ENCODE data around the gene PFDN6.
"Not testable (repeated sequence)": the region's sequence is repeated elsewhere in the genome, so short reads cannot be mapped to it uniquely, and the experiment has no call there.

The PFDN6 gene

DNA sequence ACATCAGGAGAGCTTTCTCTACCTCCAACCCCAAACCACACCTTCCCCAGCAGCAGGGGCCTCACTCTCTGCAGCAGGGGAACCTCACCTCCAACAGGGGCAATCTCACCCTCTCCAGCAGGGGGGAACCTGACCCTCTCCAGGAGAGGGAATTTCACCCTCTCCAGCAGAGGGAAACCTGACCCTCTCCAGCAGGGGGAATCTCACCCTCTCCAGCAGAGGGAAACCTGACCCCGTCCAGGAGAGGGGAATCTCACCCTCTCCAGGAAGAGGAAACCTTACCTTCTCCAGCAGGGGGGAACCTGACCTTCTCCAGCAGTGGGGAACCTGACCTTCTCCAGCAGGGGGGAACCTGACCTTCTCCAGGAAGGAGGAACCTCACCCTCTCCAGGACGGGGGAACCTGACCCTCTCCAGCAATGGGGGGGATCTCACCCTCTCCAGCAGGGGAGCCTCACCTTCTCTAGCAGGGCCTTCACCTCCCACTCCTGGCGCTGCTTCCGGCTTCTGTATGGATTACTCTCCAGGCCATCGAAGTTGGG, 9.4 kb upstream of the PFDN6 start:
- Mint-ChIP-seq H3K9me3 (no peaks in the 10 kb centered on the region), H3K36me3 (ENCODE audit: low read depth) (peaks cover 49% of the 10 kb centered on the region), H3K27me3 (no peaks in the 10 kb centered on the region), H3K4me3 (no peak overlapping the region), H3K27ac (peak overlapping the region; percentile 58), H3K4me1 (ENCODE audit: low read depth) (peaks cover 33% of the 10 kb centered on the region)

DNA sequence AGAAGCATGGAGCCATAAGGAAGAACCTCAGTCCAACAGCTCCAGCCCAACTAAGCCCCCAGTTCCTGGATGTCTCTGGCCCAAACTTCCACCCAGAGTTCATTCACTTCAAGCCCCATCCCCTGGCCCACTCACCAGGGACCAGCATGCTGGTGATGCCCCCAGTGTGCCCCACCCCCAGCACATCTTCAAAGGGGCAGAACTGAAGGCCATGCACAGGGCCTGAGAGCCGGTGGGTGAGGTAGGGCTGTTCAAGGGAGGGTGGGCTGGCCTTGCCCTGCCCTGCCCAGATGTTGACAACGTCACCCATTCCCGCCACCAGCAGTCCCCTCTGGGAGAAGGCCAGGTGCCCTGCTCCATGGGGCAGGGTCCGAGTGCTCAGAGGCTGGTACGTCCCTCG, 8.9 kb upstream of the PFDN6 start:
- Mint-ChIP-seq H3K4me3 (no peak overlapping the region), H3K27ac (peak overlapping the region; percentile 58), H3K36me3 (ENCODE audit: low read depth) (peaks cover 44% of the 10 kb centered on the region), H3K9me3 (no peaks in the 10 kb centered on the region), H3K4me1 (ENCODE audit: low read depth) (peaks cover 28% of the 10 kb centered on the region), H3K27me3 (no peaks in the 10 kb centered on the region)

DNA sequence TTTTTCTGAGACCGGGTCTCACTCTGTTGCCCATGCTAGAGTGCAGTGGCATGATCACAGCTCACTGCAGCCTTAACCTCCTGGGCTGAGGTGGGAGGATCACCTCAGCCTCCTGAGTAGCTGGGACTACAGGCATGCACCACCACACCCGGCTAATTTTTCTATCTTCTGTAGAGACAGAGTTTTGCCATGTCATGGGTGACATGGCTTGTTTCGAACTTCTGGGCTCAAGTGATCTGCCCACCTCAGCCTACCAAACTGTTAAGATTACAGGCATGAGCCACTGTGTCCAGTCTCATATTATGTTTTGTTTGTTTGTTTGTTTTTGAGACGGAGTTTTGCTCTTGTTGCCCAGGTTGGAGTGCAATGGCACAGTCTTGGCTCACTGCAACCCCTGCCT, 4.2 kb upstream of the PFDN6 start:
- H3K27ac Mint-ChIP-seq, H3K27me3 Mint-ChIP-seq, H3K4me3 Mint-ChIP-seq, H3K9me3 Mint-ChIP-seq: not testable (repeated sequence)
- Mint-ChIP-seq H3K36me3 (ENCODE audit: low read depth) (peaks cover 57% of the 10 kb centered on the region), H3K4me1 (ENCODE audit: low read depth) (peaks cover 37% of the 10 kb centered on the region)

DNA sequence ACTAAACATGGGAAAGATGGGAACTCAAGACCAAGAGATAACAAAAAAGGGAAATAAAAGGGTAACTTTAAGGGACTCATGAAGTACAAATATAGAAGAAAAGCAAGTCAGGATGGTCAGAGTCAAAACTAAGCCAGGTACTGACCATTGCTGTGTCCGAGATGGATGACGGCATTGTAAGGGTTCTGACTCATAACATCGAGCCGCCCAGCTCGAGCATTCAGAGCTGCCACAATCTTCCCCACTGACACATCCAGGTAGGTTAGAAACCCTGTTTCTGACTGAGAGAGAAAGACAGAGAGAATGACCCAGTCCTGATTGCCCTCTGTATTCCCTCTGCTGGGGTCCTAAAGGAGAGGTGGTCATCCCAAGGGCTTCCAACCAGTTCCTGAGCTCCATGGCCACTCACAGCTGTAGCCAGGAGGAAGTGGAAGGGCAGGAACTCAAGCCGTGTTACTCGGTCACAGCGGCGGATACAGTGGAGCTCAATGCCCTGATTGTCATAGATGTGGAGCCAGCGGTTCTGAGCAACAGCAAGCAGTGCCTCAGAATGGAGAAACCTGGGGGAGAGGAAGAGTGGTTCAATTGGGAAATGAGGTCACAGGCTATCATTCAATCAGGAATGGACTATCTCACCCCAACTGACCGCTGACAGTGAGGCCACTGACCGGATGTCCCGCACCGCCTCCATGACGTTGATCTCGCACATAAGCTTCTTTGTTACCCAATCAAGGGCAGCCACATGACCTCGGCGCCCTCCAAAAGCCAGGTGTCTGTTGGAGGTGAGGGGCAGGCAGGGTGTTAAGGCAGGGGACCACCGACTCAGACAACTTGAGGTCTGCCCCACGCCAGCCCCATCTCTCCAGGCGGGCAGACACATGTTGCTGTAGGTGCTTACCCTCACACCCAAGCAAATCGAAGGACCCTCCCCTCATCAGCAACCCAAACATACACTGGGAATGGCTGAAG, 2.2 kb upstream of the PFDN6 start:
- Mint-ChIP-seq H3K4me1 (ENCODE audit: low read depth) (peaks cover 50% of the 10 kb centered on the region), H3K4me3 (peak overlapping the region; percentile 99), H3K36me3 (ENCODE audit: low read depth) (peaks cover 59% of the 10 kb centered on the region), H3K9me3 (no peaks in the 10 kb centered on the region), H3K27me3 (no peaks in the 10 kb centered on the region), H3K27ac (peak overlapping the region; percentile 98)

DNA sequence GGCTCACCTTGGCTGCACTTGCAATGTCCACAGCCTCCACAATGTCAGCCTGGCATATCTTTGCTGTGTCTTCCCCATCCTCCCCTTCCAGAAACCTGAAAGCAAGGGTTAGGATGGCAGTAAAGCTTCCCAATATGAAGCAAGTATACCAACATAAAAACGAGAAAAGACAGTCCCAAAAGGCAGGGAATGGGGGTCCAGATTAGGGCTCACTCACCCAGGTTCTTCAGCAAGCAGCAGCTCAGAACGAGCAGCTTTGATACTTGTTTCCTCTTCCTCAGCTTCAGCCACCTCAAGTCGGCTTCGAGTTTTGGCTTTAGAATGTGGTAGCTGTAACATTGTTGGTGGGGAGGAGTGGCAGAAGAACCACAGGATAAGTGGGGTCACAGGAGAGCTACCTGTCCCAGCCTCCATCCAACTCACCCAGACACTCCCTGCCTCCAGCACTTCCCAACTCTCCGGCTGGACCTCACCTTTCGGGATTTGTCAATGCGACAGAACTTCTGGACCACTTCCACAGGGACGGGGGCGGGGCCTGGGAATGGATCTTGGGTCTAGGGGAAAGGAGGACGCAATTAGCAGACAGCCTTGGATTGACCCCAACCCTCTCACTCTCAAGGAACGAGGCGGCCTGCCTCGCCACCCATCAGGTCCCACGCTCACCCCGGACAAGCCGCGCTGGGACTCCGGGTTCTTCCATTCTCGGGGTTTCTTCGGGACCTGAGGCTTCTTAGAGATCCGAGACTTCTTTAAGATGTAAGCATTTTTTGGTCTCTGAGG, 1.1 kb upstream of the PFDN6 start:
- Mint-ChIP-seq H3K9me3 (no peaks in the 10 kb centered on the region), H3K4me1 (ENCODE audit: low read depth) (peaks cover 50% of the 10 kb centered on the region), H3K36me3 (ENCODE audit: low read depth) (peaks cover 60% of the 10 kb centered on the region), H3K4me3 (peak overlapping the region; percentile 99), H3K27ac (peak overlapping the region; percentile 98), H3K27me3 (no peaks in the 10 kb centered on the region)

DNA sequence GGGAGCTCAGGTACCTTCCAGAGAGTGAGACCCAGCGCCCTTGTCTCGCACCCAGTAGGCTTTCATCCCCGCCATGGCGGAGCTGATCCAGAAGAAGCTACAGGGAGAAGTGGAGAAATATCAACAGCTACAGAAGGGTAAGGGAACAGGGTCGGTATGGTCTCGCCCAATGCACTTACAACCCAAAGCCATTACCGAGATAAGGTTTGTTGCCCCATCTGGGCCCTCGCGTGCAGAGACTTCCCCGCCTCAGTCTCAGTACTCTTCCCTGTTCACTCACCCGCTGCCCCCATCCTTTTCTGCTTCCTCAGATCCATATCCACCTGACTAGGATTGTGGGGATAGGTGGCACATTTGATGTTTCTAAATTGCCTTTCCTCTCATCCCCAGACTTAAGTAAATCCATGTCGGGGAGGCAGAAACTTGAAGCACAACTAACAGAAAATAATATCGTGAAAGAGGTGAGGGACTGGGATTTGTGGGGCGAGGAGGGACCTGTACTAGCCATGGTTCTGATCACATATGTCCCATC, 449 bp downstream of the PFDN6 start:
- no peaks in the 10 kb centered on the region for H3K9me3 Mint-ChIP-seq
- peaks cover 50% of the 10 kb centered on the region for H3K4me1 Mint-ChIP-seq (ENCODE audit: low read depth)
- peak overlapping the region; percentile 98 for H3K27ac Mint-ChIP-seq
- peak overlapping the region; percentile 99 for H3K4me3 Mint-ChIP-seq
- H3K36me3 Mint-ChIP-seq (ENCODE audit: low read depth): peaks cover 58% of the 10 kb centered on the region
- H3K27me3 Mint-ChIP-seq: no peaks in the 10 kb centered on the region

GRCh38 chr6:33290459-33290858, 1.1 kb downstream of the PFDN6 start:
- Mint-ChIP-seq H3K4me3 (peak overlapping the region; percentile 99), H3K4me1 (ENCODE audit: low read depth) (peaks cover 50% of the 10 kb centered on the region)

DNA sequence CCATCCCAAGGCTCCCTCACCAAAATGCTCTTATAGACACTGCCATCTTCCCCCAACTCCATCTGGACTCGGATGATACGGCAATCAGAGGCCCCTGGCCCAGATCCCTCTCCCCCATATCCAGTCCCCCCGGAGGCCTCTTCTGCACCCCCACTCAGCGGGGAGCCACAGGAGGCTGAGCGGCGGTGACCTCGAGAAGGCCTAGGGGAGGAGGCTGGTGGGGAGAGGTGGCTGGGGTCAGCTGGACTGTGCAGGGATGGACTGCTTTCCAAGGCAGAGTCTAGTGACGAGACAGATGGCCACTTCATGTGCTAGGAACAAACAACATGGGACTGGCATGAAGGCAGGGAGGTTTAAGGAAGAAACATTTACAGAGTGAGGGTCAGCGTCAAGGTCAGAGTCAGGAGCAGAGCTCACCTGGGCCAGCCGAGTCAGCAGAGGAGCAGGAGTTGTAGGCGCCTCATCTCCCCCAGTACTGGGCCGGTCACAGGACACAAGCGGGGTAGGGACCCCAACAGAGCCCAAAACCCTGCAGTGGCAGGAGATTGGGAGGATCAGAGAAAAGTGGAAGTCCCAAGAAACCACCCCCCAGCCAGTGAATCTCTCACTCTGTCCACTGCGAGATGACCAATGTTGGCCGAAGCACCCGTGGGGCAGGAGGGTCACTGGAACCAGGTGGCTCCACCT, 3.7 kb downstream of the PFDN6 start:
- Mint-ChIP-seq H3K27ac (no peak overlapping the region), H3K4me3 (no peak overlapping the region), H3K36me3 (ENCODE audit: low read depth) (peaks cover 43% of the 10 kb centered on the region), H3K9me3 (no peaks in the 10 kb centered on the region), H3K4me1 (ENCODE audit: low read depth) (peaks cover 46% of the 10 kb centered on the region), H3K27me3 (no peaks in the 10 kb centered on the region)

More at GRCh38 chr6:33290459-33290858, 1.1 kb downstream of the PFDN6 start:
- Mint-ChIP-seq H3K27ac (peak overlapping the region; percentile 98), H3K9me3 (no peaks in the 10 kb centered on the region), H3K36me3 (ENCODE audit: low read depth) (peaks cover 59% of the 10 kb centered on the region), H3K27me3 (no peaks in the 10 kb centered on the region)

DNA sequence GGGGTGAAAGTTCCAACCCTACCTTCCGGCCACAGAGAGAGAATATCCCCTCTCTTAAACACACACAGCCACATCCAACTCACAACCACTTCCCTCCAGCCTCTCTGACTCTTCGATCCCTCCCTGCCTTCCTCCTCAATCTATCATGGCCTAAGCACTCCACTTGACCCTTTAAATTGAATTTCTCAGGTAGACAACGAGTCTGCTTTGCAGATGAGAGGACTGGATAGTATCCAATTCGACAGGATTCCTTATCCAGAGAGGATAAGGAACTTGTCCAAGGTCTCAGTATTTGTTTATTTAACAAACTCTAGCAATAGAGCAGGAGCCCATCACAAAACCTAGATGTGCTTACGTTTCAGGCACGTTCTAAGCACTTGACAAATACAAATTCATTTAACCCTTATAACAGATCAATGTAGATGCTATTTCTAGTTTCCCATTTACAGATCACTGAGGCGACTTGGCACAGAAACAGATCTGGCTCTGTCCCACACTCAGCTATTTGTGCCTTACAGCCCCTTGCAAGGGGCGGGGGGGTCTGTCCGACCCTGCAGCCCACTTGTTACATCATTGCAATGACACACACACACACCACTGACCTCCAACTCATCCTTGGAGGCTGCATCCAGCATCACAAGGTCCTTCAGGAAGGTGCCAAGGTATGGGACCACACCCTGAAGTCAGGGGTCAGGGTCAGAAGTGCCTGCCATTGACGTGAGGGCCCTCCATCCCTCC, 4.9 kb downstream of the PFDN6 start:
- peaks cover 38% of the 10 kb centered on the region for H3K4me1 Mint-ChIP-seq (ENCODE audit: low read depth)
- no peaks in the 10 kb centered on the region for H3K27me3 Mint-ChIP-seq
- peaks cover 37% of the 10 kb centered on the region for H3K36me3 Mint-ChIP-seq (ENCODE audit: low read depth)
- peak overlapping the region; percentile 21 for H3K27ac Mint-ChIP-seq
- H3K4me3 Mint-ChIP-seq: no peak overlapping the region
- H3K9me3 Mint-ChIP-seq: no peaks in the 10 kb centered on the region

DNA sequence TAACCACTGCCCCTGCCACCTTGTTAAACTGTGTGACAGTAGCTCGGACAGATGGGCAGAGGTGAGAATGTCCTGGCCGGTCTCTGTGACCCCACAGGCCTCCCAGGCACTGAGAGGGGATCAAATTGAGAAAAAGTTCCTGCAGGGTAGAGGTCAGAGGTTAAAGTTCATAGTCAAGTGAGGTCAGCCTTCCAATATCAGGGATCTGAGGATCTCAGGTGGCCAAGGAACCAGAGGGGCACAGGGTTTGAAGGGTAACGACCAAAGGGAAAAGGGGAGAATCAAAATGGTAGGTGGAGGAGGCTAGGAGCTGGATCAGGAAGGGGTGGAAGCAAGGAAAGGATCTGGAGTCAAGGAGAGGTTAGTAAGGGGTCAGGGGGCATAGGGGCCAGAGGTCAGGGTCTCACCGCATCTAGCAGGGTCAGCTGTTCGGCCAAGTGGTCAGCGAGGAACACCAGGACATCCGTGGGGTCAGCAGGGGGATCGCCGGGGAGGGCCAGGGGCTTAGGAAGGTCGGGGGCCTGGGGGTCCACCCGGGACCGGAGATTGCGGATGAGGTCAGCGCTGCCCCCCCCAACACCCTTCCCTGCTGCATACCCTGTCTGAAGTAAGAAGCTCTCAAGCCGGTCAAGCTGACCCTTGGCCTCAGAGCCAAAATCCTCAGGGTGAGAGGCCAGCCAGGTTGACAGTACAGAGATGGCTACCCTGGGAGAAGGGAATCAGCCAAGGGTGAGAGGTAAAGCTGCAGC, 6.4 kb downstream of the PFDN6 start:
- Mint-ChIP-seq H3K36me3 (ENCODE audit: low read depth) (peaks cover 39% of the 10 kb centered on the region), H3K27ac (no peak overlapping the region), H3K9me3 (no peaks in the 10 kb centered on the region), H3K4me1 (ENCODE audit: low read depth) (peaks cover 40% of the 10 kb centered on the region), H3K4me3 (no peak overlapping the region), H3K27me3 (no peaks in the 10 kb centered on the region)

- peak overlapping the region; percentile 63 for H3K27ac Mint-ChIP-seq
- H3K4me1 Mint-ChIP-seq (ENCODE audit: low read depth): peaks cover 38% of the 10 kb centered on the region
- H3K9me3 Mint-ChIP-seq: no peaks in the 10 kb centered on the region
- peak overlapping the region; percentile 98 for H3K4me3 Mint-ChIP-seq
- H3K36me3 Mint-ChIP-seq (ENCODE audit: low read depth): peaks cover 40% of the 10 kb centered on the region
- no peaks in the 10 kb centered on the region for H3K27me3 Mint-ChIP-seq
Observed at GRCh38 chr6:33296797-33297405, 7.5 kb downstream of the PFDN6 start.

GRCh38 chr6:33297406-33297955, 8.1 kb downstream of the PFDN6 start:
- peaks cover 38% of the 10 kb centered on the region for H3K4me1 Mint-ChIP-seq (ENCODE audit: low read depth)
- no peaks in the 10 kb centered on the region for H3K9me3 Mint-ChIP-seq
- H3K27ac Mint-ChIP-seq: no peak overlapping the region
- H3K36me3 Mint-ChIP-seq (ENCODE audit: low read depth): peaks cover 39% of the 10 kb centered on the region
- H3K27me3 Mint-ChIP-seq: no peaks in the 10 kb centered on the region
- peak overlapping the region; percentile 98 for H3K4me3 Mint-ChIP-seq
